GM12892 (cell line): ENCODE data around the gene PPIL1.
"Not testable (repeated sequence)": the region's sequence is repeated elsewhere in the genome, so short reads cannot be mapped to it uniquely, and the experiment has no call there.

Experiments
- DNase-seq: peaks from one replicate; pipeline ENCODE4 v3.0.0; 2011; ENCODE audit not compliant: insufficient read length
- FAIRE-seq: peaks from 2 replicates; lab custom pipeline; 2011; peaks lifted over from hg19 to GRCh38; lab: Jason Lieb, UNC
- POLR2A ChIP-seq: IDR thresholded peaks from 2 replicates; pipeline ENCODE4 v1.6.1; 2011; ENCODE audit warnings: low read depth, low read length, control low read depth
- POLR2AphosphoS5 ChIP-seq: IDR thresholded peaks from 2 replicates; pipeline ENCODE4 v1.6.1; 2011; ENCODE audit warnings: low read depth, low read length, control low read depth
- TAF1 ChIP-seq: IDR thresholded peaks from 2 replicates; pipeline ENCODE4 v1.6.1; 2011; ENCODE audit warnings: low read depth, mild to moderate bottlenecking, control low read depth, low read length, borderline replicate concordance

Gene PPIL1

DNA sequence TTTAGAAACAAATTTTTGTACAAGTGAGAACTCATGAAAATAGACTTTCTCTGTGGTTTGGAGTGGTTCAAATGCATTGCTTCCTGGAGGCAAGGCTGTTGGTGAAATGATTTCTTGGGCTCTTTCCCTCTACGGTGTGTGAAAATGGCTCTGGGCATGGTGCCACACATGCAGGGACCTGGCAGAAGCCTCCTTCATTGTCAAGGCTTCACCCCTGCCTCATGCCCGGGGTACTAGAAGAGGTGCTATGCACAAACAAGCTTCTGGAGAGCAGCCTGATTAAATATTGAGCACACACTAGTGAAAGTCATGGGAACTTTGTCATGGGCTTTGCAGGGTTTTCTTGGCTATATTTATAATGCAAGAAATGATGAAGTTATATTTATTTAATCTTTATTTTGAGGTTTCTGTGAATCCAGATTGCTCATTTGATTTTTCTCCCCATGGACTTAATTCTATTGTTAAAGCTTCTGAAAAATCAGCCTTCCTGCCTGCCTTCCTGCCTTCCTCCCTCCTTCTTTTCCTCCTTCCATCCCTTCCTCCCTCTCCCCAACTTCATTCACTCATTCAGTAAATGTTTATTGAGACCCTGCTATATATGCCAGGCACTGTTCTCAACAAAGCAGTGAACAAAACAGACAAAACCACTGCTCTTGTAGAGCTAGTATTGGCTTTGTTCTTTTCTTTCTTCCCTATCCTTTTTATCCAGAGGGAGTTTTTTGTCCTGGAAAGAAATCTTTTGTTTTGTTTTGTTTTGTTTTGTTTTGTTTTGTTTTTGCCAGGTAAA lies 32.1 kb upstream of the PPIL1 start:
- no peak for DNase-seq
- TF ChIP-seq POLR2AphosphoS5 (no peak), TAF1 (no peak), POLR2A (no peak)
- FAIRE-seq: no peak

DNA sequence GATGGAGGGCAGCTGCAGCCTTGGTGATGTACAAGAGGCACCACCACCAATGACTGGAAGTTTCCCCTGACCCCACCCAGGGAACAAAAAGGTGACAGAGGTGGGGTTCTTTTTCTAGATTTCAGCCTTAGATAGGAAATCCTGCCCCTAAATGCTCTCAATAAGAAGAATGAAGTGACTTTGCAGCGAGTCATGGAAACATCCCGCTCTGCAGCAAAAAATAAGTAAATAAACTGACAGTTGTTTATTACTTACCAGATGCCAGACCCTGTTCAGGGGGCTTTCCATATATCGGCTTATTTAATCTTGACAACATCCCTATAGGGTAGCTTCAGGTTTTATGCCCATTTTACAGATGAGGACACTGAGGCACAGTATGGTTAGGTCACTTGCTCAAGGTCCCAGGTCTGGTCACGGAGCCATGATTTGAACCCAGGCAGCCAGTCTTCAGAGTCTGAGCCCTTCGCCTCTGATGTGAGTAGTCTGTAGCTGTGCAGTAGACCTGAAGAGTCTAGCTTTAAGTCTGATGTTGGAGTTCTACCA lies 30.3 kb upstream of the PPIL1 start:
- FAIRE-seq (no peak), DNase-seq (no peak)
- TF ChIP-seq TAF1 (no peak), POLR2A (no peak)

DNA sequence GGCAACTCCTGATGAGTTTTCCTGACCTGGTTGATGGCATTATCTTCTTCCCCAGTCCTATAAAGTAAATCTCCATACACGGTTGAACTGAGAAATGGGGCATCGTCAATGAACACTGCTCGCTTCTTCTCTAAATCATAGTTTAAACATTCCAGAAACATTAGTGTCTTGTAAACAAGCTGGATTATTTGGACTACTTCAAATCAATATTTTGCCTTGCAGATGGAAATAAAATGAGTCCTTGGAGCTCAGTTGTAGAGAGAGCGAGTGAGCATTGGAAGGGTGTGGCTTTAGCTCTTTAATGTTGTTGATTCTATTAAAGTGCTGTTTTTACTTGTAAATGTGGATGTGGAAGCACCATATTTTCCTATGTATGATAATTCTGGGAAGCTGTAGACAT lies 29.5 kb upstream of the PPIL1 start:
- FAIRE-seq: no peak
- DNase-seq: no peak
- TF ChIP-seq POLR2AphosphoS5 (no peak), TAF1 (no peak), POLR2A (no peak)

DNA sequence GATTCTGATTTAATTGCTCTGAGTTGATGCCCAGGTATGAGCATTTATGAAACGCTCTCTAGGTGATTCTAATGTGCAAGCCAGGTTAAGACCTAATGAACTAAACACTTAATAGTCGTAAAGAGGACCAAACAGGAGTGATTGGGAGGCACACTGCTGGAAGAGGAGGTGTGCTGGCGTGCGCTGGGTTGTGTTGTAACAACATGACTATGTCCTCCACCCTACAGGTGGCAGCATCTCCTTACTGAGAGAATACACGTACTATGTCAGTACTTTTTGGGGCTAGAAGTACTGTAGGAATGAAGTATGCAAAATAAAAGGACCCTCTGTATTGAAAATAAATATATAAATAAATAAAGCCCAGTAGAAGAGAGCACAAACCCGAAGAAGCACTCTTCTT lies 23.0 kb upstream of the PPIL1 start:
- TF ChIP-seq POLR2AphosphoS5 (no peak), POLR2A (no peak), TAF1 (no peak)
- FAIRE-seq (no peak), DNase-seq (no peak)

DNA sequence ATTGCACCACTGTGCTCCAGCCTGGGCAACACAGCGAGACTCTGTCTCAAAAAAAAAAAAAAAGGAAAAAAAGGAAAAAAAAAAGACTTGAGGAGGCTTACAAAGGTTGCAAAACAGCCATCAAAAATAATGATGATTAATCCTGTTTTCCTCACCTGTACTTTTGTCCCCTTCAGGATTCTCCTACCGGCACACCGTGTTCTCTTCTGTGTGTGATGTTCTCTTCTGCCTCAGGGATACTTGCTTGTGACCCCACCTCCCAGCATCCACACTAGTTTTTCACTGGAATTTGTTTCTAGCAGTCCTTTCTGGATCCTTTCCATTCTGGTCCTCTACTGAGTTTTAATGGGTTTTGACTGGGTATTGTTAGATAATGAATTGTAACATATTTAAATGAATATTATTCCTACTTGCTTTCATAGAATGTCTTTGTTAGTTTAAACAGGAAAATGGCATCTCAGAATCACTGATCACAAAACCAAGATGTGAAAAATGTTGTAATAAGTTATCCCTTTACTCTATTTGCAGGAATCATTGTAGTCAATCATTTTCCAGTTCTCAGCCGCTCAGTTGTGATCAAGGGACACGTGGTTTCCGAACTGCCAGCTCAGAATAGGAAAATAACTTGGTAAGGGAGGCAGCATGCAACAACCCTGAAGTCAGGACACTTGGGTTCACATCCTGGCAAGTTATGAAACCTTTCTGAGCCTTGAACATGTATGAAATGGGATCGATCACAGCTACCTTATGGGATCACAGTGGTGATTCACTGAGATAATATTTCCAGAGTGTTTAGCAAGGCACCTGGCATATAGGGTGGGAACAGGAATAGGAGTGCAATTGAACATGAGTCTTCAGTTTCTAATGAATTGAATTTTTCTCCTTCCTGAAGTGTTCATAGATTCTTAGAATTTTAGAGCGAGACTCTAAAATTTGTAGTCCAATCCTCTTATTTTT lies 19.7 kb upstream of the PPIL1 start:
- TF ChIP-seq POLR2A (no peak), POLR2AphosphoS5 (no peak), TAF1 (no peak)
- FAIRE-seq: no peak

DNA sequence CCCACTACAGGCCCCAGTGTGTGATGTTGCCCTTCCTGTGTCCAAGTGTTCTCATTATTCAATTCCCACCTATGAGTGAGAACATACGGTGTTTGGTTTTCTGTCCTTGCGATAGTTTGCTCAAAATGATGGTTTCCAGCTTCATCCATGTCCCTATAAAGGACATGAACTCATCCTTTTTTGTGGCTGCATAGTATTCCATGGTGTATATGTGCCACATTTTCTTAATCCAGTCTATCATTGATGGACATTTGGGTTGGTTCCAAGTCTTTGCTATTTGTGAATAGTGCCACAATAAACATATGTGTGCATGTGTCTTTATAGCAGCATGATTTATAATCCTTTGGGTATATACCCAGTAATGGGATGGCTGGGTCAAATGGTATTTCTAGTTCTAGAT lies 16.6 kb upstream of the PPIL1 start:
- not testable (repeated sequence) for FAIRE-seq, DNase-seq

More for the DNA sequence above, 19.7 kb upstream of the PPIL1 start:
- no peak for DNase-seq

DNA sequence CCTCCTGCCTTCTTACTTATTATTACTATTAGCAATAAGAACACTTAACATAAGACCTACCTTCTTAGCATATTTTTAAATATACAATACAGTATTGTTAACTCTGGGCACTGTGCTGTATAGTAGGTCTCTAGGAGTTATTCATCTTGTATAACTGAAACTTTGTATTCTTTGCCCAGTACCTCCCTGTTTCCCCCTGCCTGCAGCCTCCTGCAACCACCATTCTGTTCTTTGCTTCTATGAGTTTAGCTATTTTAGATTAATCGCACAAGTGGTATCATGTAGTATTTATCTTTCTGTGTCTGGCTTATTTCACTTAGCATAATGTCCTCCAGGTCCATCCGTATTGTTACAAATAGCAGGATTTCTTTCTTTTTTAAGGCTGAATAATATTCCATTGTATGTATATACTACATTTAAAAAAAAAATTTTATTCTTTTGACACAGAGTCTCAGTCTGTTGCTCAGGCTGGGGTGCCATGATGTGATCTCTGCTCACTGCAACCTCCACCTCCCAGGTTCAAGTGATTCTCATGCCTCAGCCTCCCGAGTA lies 15.6 kb upstream of the PPIL1 start:
- DNase-seq: no peak

DNA sequence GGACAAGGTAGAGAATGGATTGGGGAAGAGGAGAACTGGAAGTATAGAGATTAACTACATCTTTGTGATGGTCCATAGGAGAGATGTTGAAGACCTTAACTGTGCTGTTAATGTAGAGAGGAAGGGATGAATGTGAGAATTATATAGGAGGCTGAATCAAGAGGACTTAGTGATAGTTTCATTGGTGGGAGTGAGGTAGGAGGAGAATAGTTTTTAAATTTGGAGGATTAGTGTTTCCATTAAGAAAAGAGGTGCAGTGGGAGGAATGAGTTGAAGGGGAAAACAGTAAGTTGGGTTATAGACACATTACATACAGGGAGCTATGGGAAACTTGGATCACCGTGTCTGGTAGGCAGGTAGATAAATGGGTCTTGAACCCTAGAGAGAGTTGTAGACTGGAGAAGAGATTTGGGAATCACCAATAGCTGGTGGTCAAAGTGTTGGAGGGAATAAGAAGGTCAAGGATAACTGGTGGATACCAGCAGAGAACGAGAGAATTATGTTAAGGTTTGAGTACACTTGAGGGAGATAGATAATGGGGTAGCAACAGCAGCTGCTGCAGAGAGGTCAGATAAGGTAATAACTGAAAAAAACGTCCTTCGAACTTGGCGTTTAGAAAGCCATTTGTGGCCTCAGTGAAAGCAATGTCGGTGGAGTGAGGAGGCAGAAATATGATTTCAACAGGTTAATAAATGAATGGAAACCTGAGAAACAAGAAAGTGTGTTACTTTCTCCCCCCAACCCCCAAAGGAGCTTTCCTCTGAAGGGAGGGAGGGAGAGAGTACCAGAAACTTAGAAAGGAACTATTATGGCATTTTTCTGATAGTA lies 14.3 kb upstream of the PPIL1 start:
- DNase-seq (no peak), FAIRE-seq (no peak)
- no peak for TF ChIP-seq TAF1
- TF ChIP-seq POLR2A: no peak
- TF ChIP-seq POLR2AphosphoS5: no peak

More for the DNA sequence above, 15.6 kb upstream of the PPIL1 start:
- TF ChIP-seq POLR2A (no peak), TAF1 (no peak), POLR2AphosphoS5 (no peak)
- FAIRE-seq: no peak

DNA sequence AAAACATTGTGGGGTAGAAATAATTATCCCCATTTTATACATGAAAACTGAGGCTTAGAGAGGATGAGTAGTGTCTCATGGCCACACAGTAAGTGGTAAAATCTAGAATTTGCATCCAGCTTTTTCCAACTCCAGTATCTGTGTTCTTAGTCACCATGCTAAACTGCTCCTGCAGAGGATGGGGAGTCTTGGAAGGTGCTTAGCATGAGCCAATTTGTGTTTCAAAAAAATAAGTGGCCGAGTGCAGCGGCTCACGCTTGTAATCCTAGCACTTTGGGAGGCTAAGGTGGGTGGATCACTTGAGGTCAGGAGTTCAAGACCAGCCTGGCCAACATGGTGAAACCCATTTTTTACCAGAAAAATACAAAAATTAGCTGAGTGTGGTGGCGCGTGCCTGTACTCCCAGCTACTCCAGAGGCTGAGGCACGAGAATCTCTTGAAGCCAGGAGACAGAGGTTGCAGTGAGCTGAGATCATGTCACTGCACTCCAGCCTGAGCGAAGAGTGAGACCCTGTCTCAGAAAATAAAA lies 13.6 kb upstream of the PPIL1 start:
- FAIRE-seq: no peak

DNA sequence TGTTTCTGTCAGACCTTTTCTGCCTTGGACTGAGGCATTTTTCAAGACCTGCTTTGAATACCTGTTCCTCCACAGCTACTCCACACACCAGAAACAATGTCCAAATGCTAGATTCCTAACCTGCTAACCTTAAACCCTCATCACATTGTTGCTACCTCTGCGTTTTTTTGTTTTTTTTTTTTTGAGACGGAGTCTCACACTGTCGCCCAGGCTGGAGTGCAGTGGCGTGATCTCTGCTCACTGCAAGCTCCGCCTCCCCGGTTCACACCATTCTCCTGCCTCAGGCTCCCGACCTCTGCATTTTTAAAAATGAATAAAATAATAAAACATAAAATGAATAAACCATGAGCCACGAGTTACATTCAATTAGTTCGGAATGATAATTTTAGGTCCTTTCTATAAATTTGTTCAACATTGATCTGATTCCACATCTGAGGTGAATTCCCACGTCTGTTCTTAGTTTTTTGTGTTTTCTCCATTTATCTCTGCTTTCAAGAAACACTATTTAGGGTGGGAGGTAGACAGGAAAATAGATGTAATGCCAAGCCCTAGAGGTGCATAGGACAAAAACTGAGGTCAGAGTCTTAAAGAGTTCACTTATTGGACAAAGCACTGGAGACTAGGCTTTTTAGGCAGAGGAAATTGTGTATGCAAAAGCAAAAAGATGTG lies 12.5 kb upstream of the PPIL1 start:
- TF ChIP-seq POLR2AphosphoS5 (no peak), POLR2A (no peak), TAF1 (no peak)
- FAIRE-seq: no peak

More for the DNA sequence above, 13.6 kb upstream of the PPIL1 start:
- DNase-seq: no peak
- no peak for TF ChIP-seq POLR2A
- no peak for TF ChIP-seq POLR2AphosphoS5
- no peak for TF ChIP-seq TAF1

More for the DNA sequence above, 12.5 kb upstream of the PPIL1 start:
- no peak for DNase-seq
